HG02973 (cell line): ENCODE results near the gene CBL.
"Not testable (repeated sequence)": the region's sequence is repeated elsewhere in the genome, so short reads cannot be mapped to it uniquely, and the experiment has no call there.

Experiments used
- ATAC-seq: cut with Tn5 transposase; IDR thresholded peaks from one replicate; pipeline ENCODE4 v1.9.1; 2021; ENCODE audit warnings: moderate library complexity; ENCODE audit not compliant: unreplicated experiment

CBL gene

GRCh38 chr11:119205574-119206510 is at the start of gene CBL:
TSS of gene CBL (plus strand) at chr11:119206339. CDS start at chr11:119206418, 79 bp downstream.
- peak; percentile 68 for ATAC-seq

- ATAC-seq = no peak
Measured at GRCh38 chr11:119156496-119156895, 49.6 kb upstream of the CBL start.

DNA sequence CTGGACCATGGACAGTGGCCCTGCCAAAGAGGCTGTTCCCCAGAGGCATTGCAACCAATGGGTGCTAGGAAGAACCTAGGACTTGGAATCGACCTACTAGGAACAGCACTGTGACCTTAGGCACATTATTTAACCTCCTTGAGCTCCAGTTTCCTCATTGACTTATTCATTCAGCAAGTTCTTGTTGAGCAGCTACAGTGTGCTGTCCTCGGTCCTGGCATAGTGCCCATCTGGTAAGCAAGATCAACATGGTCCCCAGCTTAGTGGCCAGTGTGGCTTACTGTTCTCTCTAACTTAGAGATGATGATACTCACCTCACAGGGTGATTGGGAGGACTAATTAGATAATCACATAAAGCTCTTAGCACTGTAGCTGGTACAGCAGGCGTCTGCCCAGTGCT is 49.1 kb upstream of the CBL start:
- ATAC-seq = no peak

- ATAC-seq = no peak
Measured at GRCh38 chr11:119158467-119158866, 47.7 kb upstream of the CBL start.

- no peak for ATAC-seq
Measured at GRCh38 chr11:119160151-119160550, 46.0 kb upstream of the CBL start.

GRCh38 chr11:119161871-119162270 is 44.3 kb upstream of the CBL start:
- no peak for ATAC-seq

DNA sequence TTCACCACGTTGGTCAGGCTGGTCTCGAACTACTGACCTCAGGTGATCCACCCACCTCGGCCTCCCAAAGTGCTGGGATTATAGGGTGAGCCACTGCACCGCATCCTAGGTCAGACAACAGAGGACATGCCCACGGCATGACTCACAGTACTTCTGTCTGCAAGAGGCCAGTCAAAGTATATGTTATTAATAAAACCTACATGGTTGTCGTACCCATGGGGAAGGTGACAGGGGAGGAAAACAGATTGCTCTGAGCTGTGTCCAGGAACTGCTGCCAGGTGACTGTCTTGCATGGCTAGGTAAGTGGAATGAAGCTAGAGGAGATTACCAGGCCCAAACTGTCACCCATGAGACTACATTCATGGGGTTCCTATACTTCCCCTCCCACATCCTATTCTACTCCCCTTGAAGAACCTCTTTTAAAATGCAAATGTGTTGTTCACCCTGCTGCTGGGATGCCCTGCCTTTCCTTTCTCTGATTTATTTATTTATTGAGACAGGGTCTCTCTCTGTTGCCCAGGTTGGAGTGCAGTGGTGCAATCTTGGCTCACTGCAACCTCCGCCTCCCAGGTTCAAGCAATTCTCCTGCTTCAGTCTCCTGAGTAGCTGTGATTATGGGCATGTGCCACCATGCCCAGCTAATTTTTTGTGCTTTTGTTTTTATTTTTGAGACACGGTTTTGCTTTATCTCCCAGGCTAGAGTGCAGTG is 39.6 kb upstream of the CBL start:
- ATAC-seq = no peak

- ATAC-seq = not testable (repeated sequence)
Measured at GRCh38 chr11:119167077-119167458, 39.1 kb upstream of the CBL start.

GRCh38 chr11:119167933-119168332 is 38.2 kb upstream of the CBL start:
- no peak for ATAC-seq

DNA sequence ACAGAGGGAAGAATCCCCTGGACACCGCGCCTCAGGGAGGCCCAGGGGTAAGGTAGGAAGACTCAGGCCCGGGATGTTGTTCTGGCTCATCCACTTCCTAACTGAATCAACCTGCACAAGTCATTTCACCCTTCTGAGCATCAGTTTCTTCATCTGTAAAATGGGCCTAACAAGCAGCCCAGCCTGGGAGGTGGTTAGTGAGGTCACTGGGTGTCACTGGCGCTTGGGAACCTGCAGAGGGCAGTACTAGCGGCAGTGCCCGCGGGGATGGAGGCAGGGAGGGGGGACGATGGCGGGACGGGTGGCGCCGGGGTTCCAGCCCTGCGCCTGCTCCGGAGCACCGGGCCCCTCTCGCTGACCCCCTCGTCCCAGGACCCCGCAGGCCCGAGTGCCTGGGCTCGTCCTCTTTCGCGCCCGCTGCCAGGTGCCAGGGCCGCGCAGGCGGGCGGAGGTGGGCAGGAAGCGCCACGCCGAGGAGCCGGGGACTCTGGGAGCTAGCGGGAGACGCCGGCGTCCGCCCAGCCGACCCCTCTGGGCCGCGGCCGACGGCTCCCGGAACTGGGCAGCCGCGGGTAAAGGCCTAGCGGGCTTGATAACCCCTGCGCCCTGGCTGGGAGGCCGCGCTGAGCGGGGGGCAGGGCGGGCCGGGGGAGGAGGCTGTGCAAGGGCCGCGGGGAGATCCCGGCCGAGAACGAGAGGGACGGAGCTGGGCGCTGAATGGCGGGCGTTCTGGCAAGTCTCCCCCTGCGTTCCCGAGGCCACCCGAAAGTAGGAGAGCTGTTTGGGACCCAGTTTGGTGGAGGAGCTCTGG is 37.5 kb upstream of the CBL start, which contains the start of gene NLRX1:
Gene NLRX1, plus strand, starts transcription at position 255 of the 811 bp plus-strand sequence. CDS start 2,679 bp downstream, outside the sequence.
- peak; percentile 90 for ATAC-seq

DNA sequence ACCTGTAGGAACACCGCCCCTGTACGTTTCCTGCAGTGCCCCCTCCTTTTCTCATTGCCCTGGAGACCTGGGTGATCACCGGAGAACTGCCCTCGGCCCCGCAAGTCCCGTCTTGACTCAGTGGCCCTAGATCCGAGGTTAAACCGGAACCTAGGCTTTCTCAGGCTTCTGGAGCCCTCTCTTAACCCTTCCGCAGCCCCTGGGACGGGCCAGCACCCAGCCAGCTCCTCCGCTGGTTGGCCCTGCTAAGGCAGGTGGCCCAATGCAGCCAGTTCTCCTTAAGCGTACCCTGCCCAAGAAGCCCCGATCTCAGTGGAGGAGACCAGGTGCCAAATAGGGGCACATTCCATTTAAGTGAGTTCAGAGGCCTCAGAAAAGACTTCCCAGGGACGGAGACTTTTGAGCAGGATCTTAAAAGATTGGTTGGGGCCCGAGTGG is 36.8 kb upstream of the CBL start:
- ATAC-seq = no peak

DNA sequence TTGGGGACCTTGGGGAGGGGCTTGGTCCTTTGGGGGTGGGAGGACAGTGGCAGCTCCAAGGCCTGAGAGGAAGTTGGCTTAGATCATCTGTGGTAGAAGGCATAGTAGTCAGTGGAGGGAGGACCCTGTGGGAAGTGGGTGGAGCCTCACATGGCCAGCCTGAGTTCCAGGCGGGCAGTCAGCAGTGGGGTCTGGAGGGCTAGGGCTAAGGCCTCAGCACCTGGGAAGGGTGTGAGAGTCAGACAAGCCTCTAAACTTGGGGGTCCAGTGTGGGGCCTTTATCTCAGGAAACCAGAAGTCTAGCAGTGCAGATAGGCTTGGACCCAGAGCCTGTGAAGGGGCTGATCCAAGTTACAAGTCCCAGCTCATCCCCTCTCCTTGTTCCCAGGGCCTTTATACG is 33.6 kb upstream of the CBL start:
- no peak for ATAC-seq

- ATAC-seq = no peak
Measured at GRCh38 chr11:119173453-119173852, 32.7 kb upstream of the CBL start.

- ATAC-seq = no peak
Measured at GRCh38 chr11:119175493-119176077, 30.6 kb upstream of the CBL start.

- no peak for ATAC-seq
Measured at GRCh38 chr11:119178166-119178680, 27.9 kb upstream of the CBL start.

DNA sequence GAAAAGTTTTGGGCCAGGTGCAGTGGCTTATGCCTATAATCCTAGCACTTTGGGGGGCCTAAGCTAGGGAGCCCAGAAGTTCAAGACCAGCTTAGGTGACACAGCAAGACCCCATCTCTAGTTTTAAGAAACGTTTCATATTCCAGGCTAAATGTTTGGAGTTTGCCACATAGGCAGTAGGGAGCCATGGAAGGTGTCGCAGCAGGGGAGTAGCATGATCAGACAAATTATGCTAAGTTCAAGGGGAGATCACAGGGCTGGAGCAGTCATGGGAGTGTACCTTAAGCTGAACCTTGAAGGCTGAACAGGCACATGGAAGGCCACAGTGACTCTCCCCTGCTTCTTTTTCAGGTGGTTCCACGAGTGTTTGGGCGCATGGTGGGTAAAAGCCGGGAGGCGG is 26.8 kb upstream of the CBL start:
- ATAC-seq = no peak

DNA sequence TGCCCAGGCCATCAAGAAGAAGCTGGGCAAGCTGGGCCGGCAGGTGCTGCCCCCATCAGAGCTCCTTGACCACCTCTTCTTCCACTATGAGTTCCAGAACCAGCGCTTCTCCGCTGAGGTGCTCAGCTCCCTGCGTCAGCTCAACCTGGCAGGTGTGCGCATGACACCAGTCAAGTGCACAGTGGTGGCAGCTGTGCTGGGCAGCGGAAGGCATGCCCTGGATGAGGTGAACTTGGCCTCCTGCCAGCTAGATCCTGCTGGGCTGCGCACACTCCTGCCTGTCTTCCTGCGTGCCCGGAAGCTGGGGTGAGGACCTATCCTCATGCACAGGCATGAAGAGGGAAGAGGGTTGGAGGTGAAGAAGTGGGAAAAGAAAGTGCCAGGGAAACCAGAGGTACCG is 26.2 kb upstream of the CBL start:
- no peak for ATAC-seq

GRCh38 chr11:119180729-119181676 is 25.1 kb upstream of the CBL start:
- ATAC-seq = no peak

- no peak for ATAC-seq
Measured at GRCh38 chr11:119181677-119182412, 24.3 kb upstream of the CBL start.
